Measurements from ENCODE around the gene EIF4G1.
"Not testable (repeated sequence)": the region's sequence is repeated elsewhere in the genome, so short reads cannot be mapped to it uniquely, and the experiment has no call there.

GRCh38 chr3:184267249-184267648, 47.2 kb upstream of the EIF4G1 start:
- not testable (repeated sequence) for TF ChIP-seq CTCF, POLR2A, EP300 (IDR thresholded peaks at IDR 0.05)
